ENCODE data around the gene RPL29.

The RPL29 gene

DNA sequence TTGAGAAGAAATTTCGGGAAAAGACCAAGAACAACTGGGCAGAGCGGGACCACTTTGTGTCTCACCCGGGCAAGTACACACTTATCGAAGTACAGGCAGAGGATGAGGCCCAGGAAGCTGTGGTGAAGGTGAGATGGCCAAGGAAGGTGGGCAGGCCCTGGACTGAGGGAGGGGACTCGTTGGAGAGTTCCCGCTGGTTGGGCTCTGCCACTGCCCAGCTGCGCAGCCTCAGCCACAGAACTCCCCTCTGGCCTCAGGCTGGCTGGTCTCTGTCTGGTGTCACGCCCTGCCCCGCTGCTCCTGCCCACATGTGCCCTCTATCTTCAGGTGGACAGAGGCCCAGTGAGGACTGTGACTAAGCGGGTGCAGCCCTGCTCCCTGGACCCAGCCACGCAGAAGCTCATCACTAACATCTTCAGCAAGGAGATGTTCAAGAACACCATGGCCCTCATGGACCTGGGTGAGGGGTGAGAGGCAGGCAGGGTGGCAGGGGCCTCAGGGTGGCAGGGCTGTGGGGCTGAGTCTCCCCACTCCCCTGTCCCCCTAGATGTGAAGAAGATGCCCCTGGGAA is 51.2 kb downstream of the RPL29 start:
- no peak for DNase-seq
